GM04504 (cell line): ENCODE measurements around the gene MYRF.

Experiments
- DNase-seq: peaks from one replicate; pipeline ENCODE4 v3.0.0-alpha.2; 2012; ENCODE audit warnings: low read depth

The MYRF gene

GRCh38 chr11:61752117-61752924 lies at the start of gene MYRF:
Gene MYRF, plus strand, starts transcription at chr11:61752636. Its CDS starts 109 bp downstream, at chr11:61752745.
- no peak for DNase-seq

GRCh38 chr11:61702701-61703312 lies 49.6 kb upstream of the MYRF start:
- no peak for DNase-seq

GRCh38 chr11:61704838-61705237 lies 47.6 kb upstream of the MYRF start:
- no peak for DNase-seq

GRCh38 chr11:61706452-61707400 lies 45.7 kb upstream of the MYRF start:
- no peak for DNase-seq

- DNase-seq = no peak
These were observed 44.9 kb upstream of the MYRF start for GRCh38 chr11:61707574-61707973.

- no peak for DNase-seq
These were observed 43.3 kb upstream of the MYRF start for GRCh38 chr11:61709110-61709509.

GRCh38 chr11:61709572-61709971 lies 42.9 kb upstream of the MYRF start:
- no peak for DNase-seq

GRCh38 chr11:61710019-61710418 lies 42.4 kb upstream of the MYRF start:
- no peak for DNase-seq

- DNase-seq = no peak
These were observed 41.4 kb upstream of the MYRF start for GRCh38 chr11:61711037-61711436.

GRCh38 chr11:61711498-61711897 lies 40.9 kb upstream of the MYRF start:
- DNase-seq = no peak

- no peak for DNase-seq
These were observed 40.1 kb upstream of the MYRF start for GRCh38 chr11:61712314-61712713.

GRCh38 chr11:61712846-61713245 lies 39.6 kb upstream of the MYRF start:
- DNase-seq = no peak

- no peak for DNase-seq
These were observed 39.0 kb upstream of the MYRF start for GRCh38 chr11:61713464-61713863.

GRCh38 chr11:61713906-61714305 lies 38.5 kb upstream of the MYRF start:
- no peak for DNase-seq

- DNase-seq = no peak
These were observed 38.1 kb upstream of the MYRF start for GRCh38 chr11:61714316-61714715.

GRCh38 chr11:61714916-61715315 lies 37.5 kb upstream of the MYRF start:
- no peak for DNase-seq

GRCh38 chr11:61715867-61716266 lies 36.6 kb upstream of the MYRF start:
- no peak for DNase-seq

GRCh38 chr11:61716478-61717285 lies 35.8 kb upstream of the MYRF start:
- DNase-seq = no peak

- no peak for DNase-seq
These were observed 35.0 kb upstream of the MYRF start for GRCh38 chr11:61717286-61718033.

- DNase-seq = no peak
These were observed 34.3 kb upstream of the MYRF start for GRCh38 chr11:61718046-61718531.
